GM12875 (cell line): ENCODE data around the gene EMB.
"Not testable (repeated sequence)": the region's sequence is repeated elsewhere in the genome, so short reads cannot be mapped to it uniquely, and the experiment has no call there.

ENCODE experiments used
- H3K4me3 ChIP-seq: one replicate; pipeline ENCODE4 v1.5.1; 2011; ENCODE audit warnings: low read depth, low read length, control low read depth
- TF ChIP-seq, protein P1 (sequence below): IDR thresholded peaks from 2 replicates; pipeline ENCODE4 v1.5.1; 2011; ENCODE audit warnings: low read depth, mild to moderate bottlenecking, control low read depth, inconsistent platforms, low read length, moderate library complexity, borderline replicate concordance; ENCODE audit not compliant: insufficient read depth

EMB gene

DNA sequence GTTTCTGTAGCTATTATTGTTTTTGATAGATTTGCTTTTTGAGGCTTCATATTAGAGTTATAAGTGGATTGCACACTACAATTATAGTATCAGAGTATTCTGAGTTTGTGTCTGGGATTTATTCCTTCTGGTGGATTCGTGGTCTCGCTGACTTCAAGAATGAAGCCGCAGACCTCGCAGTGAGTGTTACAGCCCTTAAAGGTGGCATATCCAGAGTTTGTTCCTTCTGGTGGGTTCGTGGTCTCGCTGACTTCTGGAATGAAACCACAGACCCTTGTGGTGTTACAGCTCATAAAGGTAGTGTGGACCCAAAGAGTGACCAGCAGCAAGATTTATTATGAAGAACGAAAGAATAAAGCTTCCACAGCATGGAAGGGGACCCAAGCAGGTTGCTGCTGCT is 6.9 kb upstream of the EMB start:
- no peak overlapping the region for H3K4me3 ChIP-seq
- TF ChIP-seq, protein P1, sequence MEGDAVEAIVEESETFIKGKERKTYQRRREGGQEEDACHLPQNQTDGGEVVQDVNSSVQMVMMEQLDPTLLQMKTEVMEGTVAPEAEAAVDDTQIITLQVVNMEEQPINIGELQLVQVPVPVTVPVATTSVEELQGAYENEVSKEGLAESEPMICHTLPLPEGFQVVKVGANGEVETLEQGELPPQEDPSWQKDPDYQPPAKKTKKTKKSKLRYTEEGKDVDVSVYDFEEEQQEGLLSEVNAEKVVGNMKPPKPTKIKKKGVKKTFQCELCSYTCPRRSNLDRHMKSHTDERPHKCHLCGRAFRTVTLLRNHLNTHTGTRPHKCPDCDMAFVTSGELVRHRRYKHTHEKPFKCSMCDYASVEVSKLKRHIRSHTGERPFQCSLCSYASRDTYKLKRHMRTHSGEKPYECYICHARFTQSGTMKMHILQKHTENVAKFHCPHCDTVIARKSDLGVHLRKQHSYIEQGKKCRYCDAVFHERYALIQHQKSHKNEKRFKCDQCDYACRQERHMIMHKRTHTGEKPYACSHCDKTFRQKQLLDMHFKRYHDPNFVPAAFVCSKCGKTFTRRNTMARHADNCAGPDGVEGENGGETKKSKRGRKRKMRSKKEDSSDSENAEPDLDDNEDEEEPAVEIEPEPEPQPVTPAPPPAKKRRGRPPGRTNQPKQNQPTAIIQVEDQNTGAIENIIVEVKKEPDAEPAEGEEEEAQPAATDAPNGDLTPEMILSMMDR: no peak

DNA sequence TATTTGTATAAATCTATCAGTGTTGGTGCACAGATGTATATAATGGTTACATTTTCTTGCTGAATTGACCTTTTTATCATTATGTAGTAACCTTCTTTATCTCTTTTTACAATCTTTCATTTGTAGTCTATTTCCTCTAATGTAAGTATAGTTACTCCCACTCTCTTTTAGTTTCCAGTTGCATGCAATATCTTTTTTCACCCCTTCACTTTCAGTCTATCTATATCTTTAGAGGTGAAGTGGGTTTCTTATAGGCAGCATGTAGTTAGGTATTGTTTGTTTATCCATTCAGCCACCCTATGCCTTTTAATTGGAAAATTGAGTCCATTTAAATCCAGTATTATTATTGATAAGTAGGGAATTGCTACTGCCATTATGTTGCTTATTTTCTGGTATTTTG is 6.1 kb upstream of the EMB start:
- TF ChIP-seq, protein P1: no peak
- H3K4me3 ChIP-seq: no peak overlapping the region

DNA sequence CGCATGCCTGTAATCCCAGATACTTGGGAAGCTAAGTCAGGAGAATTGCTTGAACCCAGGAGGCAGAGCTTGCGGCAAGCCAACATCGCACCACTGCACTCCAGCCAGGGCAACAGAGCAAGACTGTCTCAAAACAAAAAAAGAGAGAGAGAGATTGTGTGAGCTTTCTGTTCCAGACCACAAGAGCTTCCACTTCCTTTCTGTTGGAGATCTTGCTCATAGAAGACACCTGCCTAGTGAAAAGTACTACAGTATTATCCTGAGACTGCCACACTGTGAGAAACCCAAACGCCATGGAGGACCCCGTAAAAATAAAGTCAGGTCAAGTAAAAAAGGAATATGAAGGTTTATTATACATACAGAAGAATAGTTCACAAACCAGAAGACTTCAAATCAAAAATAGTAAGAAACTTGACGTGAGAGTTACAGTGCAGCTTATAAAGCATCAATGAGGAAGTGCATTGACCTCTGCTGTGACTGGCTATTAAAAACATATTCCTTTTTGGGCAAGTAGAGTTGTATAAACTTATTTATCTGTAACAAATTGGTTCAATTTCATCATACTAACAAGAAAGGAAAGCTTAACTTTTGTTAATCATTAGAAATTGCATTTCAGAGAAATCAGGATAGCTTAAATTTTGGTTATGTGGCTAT is 4.3 kb upstream of the EMB start:
- H3K4me3 ChIP-seq: peak overlapping the region; percentile 5

DNA sequence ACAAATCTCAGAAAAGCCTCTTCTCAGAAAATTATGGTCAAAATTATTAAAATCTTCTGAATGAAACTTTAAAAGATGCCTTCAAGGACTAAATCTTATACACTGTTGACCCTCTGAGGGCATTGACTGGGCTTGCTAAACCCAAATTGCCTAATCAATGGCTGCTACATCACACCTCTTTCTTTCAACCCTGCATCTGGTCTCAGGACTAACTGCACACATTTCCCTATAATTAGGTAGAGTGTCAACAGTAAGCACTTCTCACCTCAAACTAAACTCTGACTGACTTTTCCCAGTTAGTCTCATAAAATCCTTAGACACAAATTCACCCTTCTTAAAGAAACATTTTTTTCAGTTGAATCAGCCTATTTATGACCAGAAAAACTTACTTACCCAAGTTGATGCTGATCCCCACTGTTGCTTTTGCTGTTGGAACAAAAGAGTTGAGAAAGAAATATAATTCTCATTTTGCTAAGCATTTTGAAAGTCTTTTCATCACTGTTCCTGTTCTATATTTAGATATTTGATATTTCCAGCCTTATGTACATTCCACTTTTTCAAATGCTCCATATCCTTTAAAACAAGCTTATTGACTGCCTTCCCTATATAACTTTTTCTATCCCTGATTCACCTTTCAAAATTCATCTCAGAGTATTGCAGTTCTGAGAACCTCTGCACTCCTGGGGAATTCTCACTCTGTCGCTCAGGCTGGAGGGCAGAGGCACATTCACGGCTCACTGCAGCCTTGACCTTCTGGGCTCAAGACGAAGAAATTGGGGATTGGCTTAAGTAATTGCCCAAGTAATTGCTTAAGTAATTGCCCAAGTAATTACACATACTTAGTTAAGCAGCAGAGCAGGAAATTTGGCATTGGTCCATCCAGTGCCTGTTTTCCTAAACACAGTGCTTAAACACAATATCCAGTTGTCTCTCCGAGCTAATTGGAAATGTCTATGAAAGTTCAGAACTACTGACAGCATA is 1.8 kb upstream of the EMB start:
- H3K4me3 ChIP-seq: not testable (repeated sequence)

More for the DNA sequence above, 4.3 kb upstream of the EMB start:
- TF ChIP-seq, protein P1: no peak

DNA sequence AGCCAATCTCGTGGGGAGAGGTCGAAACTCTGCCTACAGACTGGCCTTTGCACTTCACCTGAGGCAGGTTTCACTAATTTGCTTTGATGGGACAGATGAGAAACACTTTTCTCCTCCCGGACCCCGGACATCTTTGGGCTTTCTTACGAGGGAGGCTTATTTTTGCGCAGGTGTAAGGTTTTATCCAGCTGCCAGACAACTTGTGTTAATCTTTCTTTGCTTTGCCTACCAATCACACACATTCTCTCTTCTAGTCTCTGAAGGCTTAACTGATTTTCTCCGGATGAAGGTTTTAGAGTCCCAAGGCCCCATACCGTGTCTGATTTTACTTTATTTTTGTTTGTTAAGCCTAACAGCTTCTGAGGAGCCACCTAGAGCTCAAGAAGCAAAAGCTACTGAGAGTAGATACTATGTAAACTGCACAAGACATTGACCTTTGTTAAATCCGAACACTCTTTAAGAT is 436 bp upstream of the EMB start:
- TF ChIP-seq, protein P1: no peak
- peak overlapping the region; percentile 90 for H3K4me3 ChIP-seq

DNA sequence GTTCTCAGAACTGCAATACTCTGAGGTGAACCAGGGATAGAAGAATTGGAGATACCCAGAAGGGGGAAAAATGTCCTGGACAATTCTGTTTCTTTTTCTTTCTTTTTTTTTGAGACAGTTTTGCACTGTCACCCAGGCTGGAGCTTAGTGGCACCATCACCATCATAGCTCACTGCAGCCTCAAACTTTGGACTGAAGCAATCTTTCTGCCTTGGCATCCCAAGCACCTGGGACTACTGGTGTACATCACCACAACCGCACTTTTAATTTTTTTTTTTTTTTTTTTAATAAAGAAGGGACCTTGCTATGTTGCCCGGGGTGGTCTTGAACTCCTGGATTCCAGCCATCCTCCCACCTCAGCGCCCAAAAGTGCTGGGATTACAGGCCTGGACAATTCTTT is 1.9 kb downstream of the EMB start:
- TF ChIP-seq, protein P1: no peak
- H3K4me3 ChIP-seq: no peak overlapping the region

DNA sequence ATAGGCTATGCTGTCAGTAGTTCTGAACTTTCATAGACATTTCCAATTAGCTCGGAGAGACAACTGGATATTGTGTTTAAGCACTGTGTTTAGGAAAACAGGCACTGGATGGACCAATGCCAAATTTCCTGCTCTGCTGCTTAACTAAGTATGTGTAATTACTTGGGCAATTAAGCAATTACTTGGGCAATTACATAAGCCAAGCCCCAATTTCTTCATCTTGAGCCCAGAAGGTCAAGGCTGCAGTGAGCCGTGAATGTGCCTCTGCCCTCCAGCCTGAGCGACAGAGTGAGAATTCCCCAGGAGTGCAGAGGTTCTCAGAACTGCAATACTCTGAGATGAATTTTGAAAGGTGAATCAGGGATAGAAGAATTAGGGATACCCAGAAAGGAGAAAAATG is 3.0 kb downstream of the EMB start:
- H3K4me3 ChIP-seq: not testable (repeated sequence)

DNA sequence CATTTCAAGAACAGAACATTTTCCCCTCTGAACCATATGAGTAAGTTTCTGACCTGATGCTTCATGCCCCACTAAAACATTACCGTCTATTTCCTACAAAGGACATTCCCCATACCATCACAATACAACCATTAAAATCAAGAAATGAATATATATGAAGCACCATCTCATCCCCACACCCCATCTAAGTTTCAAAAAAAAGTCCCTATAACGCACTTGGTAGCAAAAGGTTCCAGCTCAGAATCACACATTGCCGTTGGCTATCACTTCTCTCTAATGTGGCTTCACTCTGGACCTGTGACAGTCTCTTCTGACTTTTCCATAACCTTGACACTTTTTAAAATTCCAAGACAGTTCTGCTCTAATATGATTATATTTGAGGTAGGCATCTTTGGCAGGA is 5.9 kb downstream of the EMB start:
- TF ChIP-seq, protein P1: no peak
- no peak overlapping the region for H3K4me3 ChIP-seq

DNA sequence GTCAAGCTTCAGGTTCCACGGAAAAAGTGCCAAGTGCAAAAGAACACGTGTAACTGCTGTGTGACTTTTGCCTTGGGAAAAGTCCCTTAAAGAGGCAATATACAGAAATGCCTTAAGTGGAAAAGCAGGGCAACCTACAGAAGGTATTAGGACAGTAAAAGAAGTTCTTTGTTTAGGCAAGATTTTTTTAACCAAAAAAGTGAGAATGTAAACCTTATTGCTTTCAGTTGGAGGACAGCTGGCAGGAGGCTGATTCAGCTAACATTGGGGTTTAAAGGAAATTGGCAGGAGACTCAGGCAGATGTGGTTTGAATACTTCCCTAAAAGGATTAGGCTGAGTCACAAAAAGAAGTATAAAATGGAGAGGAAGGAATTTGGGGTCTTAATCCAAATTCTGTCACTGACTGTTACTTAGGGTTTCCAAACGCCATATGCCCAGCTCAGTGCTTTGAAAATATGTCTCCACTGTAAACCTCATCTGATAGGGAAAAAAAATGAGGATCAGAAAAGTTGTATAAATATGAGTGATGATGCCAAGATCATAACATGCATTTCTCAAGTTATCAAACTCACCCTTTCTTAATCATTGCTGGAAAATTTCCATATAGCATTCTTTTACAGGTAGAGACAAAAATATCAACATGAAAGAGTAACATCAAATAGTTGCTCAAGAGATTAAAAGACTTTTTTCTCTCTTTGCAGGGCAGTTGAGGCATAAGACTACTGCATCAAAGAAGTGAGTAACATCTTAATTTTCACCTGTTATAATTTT is 9.8 kb downstream of the EMB start:
- H3K4me3 ChIP-seq: not testable (repeated sequence)

DNA sequence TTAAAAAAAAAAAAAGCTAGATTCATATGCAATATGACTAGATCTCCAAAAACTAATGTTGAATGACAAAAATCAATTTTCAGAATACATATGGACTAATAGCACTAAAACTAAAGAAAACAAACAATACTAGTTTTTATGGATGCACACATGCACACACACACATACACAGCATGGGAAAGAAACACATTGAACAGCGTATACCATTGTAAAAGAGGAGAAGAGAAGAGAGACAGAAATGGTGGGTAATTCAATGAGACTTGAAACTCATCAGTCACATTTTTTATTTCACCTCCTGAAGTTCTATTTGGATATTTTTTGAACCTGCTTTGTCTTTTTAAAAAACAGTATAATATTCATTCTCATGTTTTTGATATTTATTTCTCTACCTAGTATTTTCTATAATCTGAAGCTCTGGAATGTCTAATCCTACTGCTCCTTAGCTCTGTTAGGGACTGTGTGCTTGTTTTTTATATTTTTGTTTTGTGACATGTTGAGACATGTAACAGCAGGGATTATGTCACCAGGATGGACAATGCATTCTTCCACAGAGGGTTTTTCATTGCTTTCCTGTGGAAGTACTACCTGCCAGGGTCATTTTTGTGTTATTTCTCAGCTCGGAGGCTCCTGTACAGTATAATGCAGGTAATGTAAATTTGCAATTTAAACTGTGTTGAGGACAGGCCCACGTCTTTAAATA is 17.8 kb downstream of the EMB start:
- not testable (repeated sequence) for H3K4me3 ChIP-seq
